GM15510 (cell line): ENCODE data around the gene ZC3HAV1.

Source experiments
- POLR2A ChIP-seq: IDR thresholded peaks from 3 replicates; pipeline ENCODE4 v1.6.1; 2011; ENCODE audit warnings: borderline replicate concordance; ENCODE audit not compliant: insufficient read length; ENCODE audit errors: extremely low read depth

The ZC3HAV1 gene

DNA sequence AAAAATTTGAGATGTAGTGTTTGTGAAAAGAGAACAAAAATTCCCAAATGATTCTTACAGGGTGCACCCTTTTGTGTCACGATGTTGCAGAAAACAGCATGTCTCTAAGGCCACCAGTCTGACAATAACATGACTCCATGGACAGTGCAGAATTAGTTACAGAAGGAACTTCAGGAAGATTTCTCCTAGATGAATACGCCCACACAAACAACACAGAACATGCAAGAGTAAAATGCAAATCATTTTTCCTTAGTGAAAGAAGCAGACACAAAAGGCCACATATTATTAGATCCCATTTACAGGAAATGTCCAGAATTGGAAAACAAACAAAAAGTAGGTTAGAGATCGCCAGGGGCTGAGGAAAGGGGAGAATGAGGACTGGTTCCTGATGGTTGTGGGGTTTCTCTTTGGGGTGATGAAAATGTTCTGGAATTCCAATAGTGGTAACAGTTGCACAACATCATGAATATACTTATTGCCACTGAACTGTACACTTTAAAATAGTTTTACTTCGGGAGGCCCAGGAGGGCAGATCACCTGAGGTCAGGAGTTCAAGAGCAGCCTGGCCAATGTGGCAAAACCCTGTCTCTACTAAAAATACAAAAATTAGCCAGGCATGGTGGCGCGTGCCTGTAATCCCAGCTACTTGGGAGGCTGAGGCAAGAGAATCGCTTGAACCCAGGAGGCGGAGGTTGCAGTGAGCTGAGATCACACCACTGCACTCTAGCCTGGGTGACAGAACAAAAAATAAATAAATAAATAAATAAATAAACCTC, 10.2 kb downstream of the ZC3HAV1 start:
- TF ChIP-seq POLR2A = no peak

- TF ChIP-seq POLR2A = peak; percentile 30
These were observed 14.3 kb downstream of the ZC3HAV1 start for GRCh38 chr7:139095194-139095659.

DNA sequence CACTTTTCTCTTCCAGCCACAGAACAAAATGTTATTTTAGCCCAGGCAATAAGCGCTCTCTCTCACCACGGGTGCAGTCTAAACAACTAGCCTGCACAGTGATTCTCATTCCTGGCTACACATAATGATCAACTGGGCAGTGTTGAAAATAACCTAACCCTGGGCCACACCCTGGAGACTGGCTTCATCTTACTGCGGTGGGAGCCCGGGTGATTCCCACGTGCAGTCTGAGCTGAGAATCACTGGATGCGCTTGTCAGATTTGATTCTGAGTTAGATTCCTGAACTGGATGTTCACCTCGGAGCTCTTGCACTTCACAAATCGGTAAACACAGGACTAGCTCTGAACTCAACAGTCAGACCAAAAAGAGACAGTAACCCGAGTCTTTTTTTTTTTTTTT, 14.9 kb downstream of the ZC3HAV1 start:
- TF ChIP-seq POLR2A = no peak

- no peak for TF ChIP-seq POLR2A
These were observed 15.5 kb downstream of the ZC3HAV1 start for GRCh38 chr7:139094030-139094429.

- no peak for TF ChIP-seq POLR2A
These were observed 17.3 kb downstream of the ZC3HAV1 start for GRCh38 chr7:139092090-139092796.

DNA sequence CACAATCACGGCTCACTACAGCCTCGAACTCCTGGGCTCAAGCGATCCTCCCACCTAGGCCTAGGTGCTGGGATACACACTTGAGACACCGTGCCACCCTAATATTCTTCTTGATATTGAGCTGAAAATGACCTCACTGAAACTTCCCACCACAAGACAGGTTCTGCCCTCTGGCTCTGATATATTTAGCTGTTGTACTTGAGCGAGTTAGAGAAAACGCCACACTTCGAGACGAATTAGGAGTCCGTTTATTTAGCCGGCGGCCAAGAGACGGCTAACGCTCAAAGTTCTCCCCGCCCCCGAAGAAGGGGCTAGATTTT, 17.9 kb downstream of the ZC3HAV1 start:
- no peak for TF ChIP-seq POLR2A

- no peak for TF ChIP-seq POLR2A
These were observed 20.4 kb downstream of the ZC3HAV1 start for GRCh38 chr7:139089118-139089517.

GRCh38 chr7:139088268-139088667, 21.3 kb downstream of the ZC3HAV1 start:
- TF ChIP-seq POLR2A = no peak

- TF ChIP-seq POLR2A = no peak
These were observed 22.3 kb downstream of the ZC3HAV1 start for GRCh38 chr7:139087212-139087611.

GRCh38 chr7:139086454-139086853, 23.1 kb downstream of the ZC3HAV1 start:
- no peak for TF ChIP-seq POLR2A

- TF ChIP-seq POLR2A = no peak
These were observed 24.8 kb downstream of the ZC3HAV1 start for GRCh38 chr7:139084709-139085108.

- TF ChIP-seq POLR2A = no peak
These were observed 27.9 kb downstream of the ZC3HAV1 start for GRCh38 chr7:139081584-139081983.

DNA sequence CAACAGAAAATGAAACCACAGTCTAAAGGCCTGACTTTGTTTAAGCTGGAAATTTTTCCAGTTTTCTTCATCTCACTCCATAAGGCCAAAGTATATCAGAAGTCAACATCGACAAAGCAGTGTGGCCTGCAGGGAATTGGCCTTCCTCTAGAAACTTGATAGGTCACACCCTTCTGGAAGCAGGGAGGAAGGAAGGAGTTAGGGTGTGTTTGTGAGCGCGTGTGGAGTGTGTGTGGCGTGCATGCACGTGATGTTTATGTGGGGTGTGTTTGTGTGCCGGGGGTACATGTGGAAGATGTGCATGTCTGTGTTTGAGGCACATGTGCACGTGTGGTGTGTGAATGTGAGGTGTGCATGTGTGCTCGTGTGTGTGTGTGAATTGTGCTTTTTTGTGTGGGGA, 28.6 kb downstream of the ZC3HAV1 start:
- TF ChIP-seq POLR2A = no peak

GRCh38 chr7:139079861-139080260, 29.7 kb downstream of the ZC3HAV1 start:
- no peak for TF ChIP-seq POLR2A

- no peak for TF ChIP-seq POLR2A
These were observed 30.6 kb downstream of the ZC3HAV1 start for GRCh38 chr7:139078911-139079310.

GRCh38 chr7:139078399-139078798, 31.1 kb downstream of the ZC3HAV1 start:
- TF ChIP-seq POLR2A = no peak

DNA sequence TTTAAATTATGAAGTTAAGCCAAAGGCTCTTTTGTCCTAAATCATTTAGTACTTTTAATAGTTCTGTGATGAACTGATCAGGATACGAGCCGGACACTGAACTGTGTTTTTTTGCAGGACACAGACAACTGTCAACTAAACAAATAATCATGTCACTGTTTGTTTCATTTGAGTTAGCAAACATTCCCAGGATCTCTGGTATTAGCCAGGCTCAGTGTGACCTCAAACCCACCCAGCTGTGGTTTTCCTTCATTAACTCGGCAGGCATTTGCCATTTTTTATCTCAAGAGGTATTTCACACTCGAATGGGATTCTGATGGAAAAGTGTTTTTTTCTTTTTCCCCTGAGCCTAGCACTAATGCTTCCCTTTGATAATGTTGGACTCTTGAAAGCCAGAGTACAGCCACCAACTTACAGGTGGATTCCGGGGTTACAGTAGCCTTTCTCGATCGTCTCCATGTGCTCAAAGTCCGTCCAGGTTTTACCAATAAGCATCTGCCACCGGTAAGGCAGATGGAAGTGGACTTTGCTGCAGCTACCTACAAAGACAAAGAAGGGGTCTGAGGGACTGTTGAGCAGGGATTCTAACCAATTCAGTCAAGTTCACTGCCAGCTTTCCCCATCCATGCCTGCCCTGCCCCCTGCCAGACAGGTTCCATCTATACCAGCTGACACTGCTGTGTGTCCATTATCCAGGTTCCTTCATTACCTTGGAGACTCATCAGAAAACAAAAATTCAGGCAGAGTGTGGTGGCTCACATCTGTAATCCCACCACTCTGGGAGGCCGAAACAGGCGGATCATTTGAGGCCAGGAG, 33.4 kb downstream of the ZC3HAV1 start:
- TF ChIP-seq POLR2A = no peak
